NCI-H1436 (cell line): ENCODE results near the gene EPHB3.
A peak's percentile ranks its signal among the peaks of the same experiment; 100 is the strongest.

ENCODE experiments used
- DNase-seq: peaks from one replicate; lab custom pipeline; 2025; lab: John Stamatoyannopoulos, UW

The EPHB3 gene

DNA sequence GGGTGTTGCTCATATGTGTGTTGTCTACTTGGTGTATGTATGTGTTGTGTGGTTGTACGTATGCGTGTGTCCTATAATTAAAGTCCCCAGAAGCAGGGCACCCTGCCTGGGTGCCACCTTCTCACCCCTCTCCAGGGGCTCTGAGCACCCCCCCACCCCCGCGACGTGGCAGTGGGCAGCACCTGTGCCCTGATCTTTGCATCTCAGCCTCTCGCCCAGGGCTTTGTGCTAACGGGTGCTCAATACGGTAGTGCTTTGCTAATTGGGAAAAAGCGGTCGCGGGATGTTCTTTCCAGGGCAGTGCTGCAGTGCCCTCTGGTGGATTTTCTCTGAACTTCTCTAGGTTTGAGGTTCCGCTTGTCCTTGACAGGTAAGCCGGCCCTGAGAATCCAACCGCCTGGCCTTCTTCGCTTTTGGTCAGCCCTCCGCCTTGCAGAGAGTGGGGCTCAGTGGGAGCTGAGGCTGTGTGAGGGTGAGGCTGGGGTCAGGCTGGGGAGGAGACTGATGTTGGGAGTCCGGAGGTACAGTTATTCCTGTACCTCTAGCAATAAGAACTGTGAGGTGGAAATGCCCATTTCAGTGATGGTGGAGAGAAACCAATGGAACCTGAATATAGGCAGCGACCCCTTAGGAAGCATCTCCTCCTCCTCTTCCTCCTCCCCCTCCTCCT lies 17.6 kb upstream of the EPHB3 start:
- peak; percentile 91 for DNase-seq

DNA sequence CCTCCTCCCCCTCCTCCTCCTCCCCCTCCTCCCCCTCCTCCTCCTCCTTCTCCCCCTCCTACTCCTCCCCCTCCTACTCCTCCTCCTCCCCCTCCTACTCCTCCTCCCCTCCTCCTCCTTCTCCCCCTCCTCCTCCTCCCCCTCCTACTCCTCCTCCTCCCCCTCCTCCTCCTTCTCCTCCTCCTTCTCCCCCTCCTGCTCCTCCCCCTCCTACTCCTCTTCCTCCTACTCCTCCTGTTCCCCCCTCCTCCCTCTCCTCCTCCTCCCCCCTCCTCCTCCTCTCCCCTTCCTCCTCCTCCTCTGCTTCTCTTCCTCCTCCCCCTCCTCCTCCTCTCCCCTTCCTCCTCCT lies 17.1 kb upstream of the EPHB3 start:
- DNase-seq: no peak

DNA sequence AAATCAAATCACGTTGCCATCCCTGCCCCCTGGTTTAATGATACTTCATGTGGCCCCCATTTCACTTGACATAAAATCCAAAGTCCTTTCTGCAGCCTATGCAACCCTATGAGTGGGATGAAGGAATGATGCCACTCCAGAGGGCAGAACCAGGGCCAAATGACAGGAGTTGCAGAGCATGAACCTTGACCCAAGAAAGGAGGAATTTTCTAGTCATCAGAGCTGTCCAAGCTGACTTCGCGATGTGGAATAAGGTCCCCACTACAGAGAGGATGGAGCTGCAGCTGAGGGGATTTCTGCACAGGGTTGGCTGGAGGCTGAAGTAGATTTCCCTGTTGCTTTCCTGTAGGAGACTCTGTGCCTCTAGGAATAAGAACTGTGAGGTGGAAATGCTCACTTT lies 15.8 kb upstream of the EPHB3 start:
- no peak for DNase-seq

DNA sequence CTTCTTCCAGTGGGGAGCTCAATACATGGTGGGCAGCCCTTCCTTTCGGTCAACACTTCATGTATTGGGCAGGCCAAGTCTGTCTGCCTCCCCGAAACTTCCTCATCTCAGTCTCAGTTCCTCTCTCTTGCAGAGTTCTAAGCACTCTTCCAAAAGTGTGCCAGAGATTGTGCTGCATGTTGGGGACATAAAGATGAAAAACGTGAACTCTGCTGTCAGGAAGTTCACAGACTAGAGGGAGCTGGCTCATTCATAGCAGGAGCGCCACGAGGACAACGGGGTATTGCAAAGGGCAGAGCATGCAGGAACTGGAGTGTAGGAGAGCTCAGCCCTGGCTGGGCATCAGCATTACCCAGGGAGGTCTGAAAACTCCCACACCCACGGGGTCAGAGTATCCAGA lies 15.3 kb upstream of the EPHB3 start:
- DNase-seq: no peak

DNA sequence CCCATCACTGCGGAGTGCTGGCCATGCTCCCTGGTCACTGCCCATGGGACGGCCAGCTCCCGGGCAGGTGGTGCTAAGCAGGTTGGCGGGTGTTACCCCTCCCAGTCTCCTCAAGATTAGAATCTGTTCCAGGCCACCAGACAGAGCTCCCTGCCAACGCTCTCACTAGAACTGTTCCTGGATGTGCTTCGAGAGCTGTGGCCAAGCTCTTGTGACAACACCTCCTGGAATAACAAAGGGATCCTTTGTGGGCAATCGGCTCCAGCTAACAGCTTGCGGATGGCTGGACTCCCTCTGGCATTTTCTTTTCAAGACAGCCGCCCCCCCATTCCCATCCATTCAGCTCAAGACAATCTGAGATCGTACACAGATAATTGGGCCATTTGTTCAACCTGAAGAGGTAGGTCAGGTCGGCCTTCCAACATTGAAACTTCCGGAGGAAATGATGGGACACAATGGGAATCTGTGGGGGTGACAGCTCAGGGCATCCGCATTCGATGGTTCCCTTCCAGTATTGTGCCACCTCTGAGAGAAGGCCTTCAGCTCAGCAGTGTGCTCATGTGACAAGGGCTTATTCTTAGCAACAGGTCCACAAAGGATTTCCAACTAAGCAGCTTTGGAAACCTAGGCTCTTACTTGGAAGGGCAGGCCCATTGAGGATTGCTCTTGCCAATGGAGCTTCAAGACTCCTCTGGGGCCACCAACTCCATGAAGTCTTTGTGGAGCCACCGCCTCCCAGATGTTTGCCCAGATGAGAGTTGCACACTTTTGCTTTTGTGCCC lies 11.6 kb upstream of the EPHB3 start:
- DNase-seq: no peak

DNA sequence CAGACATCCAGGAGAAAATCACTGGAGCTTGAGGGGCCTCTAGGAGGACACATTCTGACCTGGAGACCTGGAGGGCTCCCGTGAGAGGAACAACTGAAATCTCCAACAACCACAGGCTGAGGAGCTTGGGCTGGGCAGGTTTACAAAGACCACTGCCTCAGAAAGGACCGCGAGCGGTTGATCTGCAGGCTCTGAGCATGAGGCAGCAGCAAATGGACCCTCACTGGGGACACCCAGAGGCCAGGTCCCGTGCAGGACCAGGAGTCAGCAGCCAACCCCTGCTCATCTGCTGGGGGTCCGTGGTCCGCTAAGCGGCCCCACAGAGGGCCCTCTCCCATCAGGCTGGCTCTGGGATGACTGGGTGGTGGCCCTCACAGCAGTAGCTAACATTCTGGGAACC lies 10.5 kb upstream of the EPHB3 start:
- no peak for DNase-seq

DNA sequence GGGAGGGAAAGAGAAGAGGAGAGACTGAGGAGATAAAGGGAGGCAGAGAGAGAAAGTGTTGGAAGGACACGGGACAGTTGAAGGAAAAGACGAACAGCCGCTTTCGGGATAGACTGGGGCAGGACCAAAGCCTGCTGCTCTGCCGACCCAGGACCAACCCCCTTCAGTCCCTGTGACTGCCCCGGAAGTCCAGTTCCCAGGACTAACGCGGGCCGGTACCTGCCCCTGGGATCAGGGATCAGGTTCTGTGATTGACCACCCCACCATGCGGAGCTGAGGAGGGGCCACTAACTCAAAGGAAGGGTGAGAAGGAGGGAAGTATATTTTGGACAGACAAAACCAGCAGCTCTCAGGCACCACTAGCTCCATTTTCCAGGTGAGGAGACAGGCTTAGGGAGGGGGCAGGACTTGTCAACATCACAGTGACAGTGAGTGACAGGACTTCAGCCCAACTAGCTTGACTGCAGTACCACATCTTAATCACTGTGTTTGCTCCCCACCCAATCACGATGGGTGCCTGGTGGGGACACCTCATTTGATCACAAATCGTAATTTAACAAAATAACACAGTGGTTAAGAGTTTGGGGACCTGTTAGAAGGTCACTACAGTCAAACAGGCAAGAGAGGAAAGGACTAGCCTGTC lies 9.8 kb upstream of the EPHB3 start:
- no peak for DNase-seq

DNA sequence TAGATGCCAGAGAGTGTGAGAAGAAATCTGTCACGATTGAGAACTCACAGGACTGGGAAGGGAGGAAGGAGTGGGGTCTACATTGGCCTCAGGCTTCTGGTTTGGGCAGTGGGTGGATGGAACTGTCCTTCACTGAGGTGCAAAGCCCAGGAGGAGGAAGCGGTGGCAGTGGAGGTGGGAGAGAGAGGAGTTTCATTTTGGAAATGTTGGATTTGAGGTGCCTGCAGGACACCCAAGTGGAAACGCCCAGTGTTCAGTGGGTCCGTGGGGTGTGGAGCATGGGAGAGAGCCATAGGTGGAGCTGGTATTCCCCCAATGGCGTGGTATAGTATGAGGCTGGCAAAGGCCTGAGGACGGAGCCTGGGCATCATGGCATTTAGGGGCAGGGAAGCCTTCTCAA lies 9.3 kb upstream of the EPHB3 start:
- no peak for DNase-seq

DNA sequence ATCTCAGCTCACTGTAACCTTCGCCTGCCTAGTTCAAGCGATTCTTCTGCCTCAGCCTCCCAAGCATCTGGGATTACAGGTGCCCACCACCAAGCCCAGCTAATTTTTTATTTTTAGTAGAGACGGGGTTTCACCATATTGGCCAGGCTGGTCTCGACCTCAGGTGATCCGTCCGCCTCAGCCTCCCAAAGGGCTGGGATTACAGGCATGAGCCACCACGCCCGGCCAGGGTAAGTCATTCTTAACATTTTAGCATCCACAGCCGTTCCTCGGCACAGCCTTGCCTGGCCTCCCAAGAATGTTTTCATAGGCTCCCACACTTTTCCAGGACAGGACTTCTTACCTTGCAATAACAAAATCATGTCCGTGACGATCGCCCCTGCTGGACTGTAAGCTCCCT lies 8.7 kb upstream of the EPHB3 start:
- DNase-seq: no peak

DNA sequence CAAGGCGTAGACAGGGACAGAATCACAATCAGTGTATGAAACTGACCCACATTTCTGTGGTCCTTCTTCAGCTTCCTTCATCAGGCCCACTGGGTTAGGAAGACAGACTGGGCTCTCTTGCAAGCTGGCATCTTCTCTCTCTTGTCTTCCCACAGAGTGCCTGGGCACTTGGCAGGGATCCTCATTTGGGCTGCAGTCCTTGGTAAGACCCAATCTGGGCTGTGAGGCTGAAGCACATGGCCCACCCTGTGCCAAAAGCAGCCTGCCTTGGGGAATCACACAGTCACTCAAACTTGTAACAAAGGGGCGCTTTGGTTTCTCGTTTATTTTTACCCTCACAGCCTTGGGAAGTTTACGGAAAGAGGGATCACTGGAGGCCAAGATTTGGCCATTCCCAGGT lies 8.2 kb upstream of the EPHB3 start:
- no peak for DNase-seq

DNA sequence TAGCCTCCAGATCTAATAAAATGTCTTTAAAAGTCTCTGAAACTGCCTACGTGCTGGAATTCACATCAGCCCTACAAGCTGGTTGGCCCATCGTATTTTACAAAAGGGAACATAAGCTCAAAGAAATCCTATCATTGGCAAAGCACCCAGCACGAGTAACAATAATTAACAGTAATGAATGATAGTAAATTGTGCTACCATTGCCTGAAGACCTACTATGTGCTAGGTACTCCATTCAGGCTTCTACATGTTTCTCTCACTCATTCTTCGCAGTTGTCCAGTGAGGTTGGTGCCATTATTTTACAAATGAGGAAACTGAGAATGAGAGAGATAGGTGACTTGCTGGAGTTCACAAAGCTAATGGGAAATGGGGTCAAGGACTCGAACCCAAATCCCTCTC lies 7.1 kb upstream of the EPHB3 start:
- no peak for DNase-seq

DNA sequence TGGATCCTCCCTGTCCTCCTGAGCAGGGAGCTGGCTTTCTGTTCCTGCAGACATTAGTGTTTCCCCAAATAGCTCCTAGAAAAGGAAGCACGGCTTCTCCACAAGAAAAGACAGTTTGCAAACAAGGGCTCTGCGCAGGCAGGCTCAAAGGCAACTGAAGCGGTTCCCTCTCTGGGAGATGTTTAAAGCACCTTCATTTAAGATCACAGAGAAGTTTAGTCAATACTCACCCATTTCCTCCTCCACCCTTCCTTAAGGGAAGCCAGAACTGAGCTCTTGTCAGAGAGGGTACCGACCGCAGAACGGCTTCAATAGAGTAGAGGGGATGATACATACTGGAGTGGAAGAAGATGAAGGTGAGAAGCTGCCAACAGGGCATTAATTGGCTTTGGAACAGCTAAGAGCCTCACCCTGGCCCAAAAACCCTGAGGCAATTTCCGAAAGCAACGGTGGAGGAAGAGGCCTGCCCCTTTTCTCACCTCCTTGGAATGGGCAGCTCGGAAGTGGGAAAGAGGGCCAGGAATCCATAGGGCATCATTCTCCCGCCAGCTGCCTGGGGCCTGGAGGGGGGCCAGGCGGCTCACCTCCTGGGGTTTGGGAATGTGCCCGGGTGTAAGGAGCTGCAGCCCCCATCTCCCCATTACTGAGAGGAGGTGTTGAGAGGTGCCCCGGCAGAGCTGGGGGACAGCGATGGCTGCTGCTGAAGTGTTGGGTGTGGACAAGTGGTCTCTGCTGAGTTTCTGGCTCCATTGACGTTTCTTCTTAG lies 4.8 kb upstream of the EPHB3 start:
- no peak for DNase-seq

DNA sequence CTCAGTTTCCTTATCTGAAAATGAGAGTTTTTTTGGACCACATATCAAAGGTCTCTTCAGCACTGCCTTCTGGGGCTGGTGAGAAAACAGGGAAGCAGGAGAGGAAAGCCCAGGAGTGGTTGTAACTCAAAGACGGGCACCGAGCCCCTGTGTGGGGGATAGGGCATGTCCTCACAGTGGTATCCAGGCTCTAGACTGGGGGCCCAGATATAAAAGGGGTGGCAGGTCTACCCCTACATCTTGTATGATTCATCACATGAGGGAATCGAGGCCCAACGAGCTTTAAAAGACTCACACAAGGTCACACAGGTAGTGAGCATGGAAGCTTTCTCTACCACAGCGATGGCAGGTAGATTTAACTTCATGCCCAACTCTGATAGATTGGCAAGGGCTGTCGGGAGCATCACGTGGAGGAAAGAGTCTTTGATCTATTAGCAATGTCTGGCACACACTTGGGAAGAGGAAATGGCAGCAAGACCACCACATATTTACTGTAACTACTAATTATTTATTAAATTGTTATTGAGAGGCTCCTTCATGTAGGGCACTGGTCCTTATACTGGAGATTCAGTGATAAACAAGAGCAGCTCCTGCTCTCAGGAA lies 4.1 kb upstream of the EPHB3 start:
- DNase-seq: no peak

DNA sequence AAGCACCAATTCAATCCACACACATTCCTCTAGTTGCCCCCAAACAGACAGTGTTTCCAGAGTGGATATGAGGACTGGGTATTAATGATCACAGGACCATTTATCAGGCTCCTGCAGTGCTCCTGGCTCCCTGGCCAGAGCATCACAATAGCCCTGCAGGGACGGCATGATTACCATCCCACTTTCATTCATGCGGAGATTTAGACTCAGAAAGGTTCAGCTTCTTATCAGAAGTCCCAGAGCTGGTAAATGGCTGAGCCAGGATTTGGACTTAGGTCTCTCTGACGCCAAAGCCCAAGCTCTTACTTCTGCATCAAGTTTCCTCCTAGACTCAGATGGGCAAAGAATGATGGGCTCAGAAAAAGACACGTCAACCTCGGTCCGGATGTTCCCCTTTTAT lies 2.9 kb upstream of the EPHB3 start:
- DNase-seq: no peak

DNA sequence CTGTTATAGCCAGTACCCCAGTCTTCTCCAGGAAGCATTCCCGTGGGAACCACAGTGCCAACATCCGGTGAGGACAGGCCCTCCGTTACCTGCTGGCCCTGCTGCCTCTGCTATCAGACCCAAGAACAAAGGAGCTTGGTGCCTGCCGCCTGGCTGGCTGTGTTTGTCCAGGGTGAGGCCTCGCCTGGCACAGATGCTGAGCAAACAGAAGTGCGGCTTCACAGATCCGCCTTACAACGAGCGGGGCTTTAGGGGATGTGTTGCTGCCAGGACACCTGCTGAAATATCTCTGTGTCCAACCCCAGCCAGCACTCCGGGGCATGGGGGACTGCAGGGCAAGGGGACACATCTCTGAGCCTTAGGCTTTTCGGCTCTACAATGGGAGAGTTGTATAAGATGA lies 2.2 kb upstream of the EPHB3 start:
- peak; percentile 35 for DNase-seq

DNA sequence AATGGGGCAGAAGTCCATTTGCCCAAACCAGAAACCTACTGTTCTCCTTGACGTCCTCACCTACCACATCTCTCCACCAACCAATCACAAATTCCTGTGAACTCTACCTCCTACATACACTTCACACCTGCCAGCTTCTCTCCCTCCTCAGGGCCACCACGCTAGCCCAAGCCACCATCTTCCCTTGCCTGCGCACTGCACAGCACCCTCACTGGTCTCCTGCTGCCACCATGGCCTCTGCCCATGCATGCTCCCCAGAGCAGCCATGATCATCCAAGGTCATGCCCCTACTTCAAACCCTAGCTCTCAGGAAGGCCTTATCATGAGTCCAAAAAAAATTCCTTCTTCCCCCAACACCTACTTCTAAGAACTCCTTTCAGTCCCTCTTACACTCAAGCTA lies 1.1 kb upstream of the EPHB3 start:
- no peak for DNase-seq

DNA sequence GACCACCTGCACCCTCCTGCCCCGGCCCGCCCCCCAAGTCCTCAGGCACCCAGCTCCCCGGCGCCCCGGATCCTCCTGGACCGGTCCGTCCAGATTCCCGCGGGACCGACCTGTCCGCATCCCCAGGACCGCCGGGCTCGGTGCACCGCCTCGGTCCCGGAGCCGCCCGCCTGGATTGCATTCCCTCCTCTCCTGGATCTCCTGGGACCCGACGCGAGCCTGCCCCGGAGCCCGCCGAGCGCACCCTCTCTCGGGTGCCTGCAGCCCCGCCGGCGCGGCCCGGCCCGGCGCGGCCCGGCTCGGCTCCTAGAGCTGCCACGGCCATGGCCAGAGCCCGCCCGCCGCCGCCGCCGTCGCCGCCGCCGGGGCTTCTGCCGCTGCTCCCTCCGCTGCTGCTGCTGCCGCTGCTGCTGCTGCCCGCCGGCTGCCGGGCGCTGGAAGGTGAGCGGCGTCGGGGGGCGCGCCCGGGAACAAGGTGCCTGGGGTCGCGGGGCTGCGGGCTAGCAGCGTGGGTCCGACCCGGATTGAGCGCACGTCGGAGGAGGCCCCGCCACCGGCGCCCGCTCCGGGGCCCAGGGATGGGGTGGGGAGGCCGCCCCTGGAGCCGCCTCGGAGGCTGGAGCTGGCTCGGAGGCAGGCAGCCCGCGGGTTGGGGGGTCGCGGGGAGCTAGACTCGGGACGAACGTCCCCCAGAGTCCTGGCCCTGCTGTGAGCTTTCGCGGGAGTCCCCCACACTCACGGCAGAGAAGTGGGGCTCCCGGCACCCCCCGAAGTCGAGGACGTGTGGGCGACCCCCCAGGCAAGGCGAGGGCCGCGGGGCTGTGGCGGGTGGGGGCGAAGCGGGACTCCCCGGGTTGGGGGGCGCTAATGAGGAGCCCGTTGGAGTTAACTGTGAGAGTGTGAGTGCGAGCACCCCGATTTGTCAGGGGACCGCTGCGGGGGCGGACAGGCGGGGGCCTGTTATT lies 610 bp downstream of the EPHB3 start:
- peak; percentile 42 for DNase-seq

DNA sequence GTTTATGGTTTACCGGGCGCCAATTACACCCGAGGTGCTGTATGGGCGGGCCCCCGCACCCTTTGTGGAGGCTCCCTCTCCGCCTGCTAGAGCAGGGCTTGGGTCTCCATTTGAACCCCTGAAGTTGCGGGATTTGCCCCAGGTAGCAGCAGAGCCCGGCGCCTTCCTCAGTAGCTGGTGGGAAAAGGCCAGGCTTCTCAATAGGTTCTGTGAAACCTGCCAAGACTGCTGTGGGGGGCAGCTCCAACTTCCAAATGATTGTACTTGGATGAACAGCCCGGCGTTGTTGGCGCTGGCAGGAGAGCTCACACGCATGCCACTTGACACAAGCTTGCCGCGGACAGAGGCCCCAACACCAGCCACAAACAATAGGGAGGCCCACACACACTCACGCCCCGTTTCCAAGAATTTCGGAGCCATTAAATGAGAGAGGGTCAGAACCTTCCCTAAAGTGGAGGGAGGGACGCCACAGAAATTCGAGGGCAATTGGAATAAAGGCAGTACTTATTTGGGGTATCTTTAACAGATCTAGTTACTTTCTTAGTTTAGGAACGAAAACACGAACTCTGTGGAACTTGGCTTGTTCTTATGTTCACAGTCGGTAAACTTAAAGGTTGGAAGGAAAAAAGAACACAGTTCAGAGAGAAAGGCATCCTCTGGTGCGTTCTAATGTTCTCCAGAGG lies 1.4 kb downstream of the EPHB3 start:
- no peak for DNase-seq

DNA sequence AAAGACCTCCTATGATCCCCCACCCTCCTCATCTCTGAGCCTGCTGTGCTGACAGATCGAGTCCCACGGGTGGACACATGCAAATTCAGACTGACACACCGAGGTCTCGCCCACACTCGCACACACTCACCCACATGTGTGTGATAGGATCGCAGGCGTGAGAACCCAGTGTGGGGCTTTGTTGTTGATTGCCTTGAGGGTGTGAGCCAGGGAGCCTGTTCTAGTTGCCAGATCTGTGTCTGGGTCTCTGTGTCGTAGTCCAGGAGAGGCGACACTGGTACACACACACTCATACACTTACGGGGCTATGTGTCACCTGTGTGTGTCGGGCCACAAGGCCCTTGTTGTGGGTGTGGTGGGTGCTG lies 2.0 kb downstream of the EPHB3 start:
- no peak for DNase-seq

DNA sequence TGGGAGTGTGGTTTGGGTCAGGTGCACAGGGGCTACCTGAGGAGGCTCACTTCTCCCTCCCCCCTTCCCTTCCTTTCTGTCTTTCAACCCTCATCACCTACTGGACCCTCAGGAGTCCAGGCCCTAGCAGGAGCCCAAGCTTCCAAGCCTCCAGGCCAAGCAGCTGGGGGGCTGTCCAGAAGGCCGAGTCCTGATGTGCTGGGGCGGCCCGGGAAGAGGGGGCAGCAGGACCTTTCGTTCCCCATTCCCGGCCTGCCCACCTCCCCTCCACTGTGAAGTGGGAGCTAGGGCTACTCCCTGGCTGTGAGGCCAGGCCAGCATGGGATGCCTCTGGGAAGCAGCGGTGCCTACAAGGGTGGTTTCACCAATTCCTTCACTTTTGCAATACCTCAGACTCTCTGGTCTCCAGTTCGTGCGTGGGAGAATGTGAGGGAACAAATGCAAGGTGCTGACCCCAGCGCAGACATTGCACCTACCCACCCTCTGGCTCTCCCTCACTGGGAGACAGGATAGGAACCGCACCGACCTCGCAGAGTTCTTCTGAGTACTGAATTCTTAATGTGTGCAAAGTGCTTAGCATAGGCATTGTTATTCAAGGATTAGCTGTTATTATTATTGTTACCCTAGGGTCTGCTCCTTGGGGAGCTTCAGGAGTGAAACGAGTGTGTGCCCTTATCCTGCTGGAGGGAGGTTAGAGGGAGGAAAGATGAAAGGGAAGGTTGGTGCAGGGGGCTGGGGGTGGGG lies 2.5 kb downstream of the EPHB3 start:
- no peak for DNase-seq
